ENCODE results near the gene CORO2B. TPM values are rescaled to one million over a fixed set of nuclear protein-coding genes. Genes with fewer than 3 reads are reported as not detected.

Gene CORO2B
- total and polyA plus RNA-seq, 2 of the 4 experiments (the other 2 are of a cell fraction) = 9.3 to 39.3 TPM

DNA sequence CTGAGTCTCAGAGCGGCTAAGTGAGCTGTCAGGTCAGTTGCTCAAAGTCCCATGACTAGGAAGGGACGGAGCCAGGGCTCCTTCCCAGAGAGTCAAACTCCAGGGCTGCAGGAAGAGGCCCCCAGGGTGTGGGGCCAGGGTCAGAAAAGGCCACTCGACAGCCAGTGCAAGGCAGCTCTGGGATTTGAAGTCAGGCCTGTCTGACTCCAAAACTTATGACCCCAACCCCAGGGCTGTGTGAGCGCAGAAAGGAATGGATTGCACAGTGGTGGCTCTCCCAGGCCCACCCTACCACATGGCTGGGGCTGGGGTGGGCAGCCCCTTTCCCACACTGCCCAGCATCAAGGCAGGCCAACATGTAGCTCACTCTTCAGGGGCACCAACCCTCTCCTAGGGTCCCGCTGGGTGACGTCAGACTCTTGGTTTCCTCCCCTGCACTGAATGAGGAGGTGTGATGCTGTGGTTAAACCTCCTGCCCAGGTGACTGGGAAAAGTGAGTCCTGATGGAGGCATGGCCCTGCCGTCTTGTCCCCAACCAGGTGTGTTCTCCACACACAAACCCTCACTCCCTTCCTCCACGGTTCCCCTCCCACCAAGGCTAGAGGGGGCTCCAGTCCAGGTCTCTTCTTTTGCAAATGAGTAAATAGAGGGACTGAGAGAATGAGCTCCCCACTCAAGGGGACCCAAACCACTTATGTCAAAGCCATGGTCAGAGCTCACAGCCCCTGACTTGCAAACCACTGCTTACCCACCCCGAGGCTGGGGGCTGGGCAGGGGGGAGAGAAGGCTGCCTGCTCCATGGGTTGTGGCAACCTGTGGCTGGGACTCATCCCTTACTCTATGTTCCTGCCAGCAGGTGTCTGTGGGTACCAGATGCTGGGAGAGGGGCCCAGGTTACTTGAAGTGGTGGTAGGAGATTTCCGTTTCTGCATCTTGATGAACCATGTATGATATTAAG is 23.8 kb upstream of the CORO2B start:
- in situ Hi-C loops (cut with MboI; ENCODE audit: low sequenced_read_pairs) (loop anchor here (5.0 kb wide), 3 partner anchors 253 to 367 kb away; no protein-coding TSS in a partner anchor), dilution Hi-C loops (cut with HindIII; ENCODE audit: low sequenced_read_pairs, unreplicated experiment) (no loop called here), intact Hi-C loops (cut with micrococcal nuclease) (loop anchor here (1.0 to 5.0 kb wide), 2 partner anchors 303 to 320 kb away; no protein-coding TSS in a partner anchor)
- Histone ChIP-seq H2BK120ac (ENCODE audit: low read depth, low read length) (no peak overlapping the region), H3K36me3 (ENCODE audit: control insufficient read depth, insufficient read depth, low read length) (no peaks in the 10 kb centered on the region), H4K8ac (ENCODE audit: low read depth in 2 of 2, low read length in 2 of 2) (no peak overlapping the region), H3K4me3 (ENCODE audit: insufficient read depth, low read depth, low read length) (no peak overlapping the region), H2AK5ac (ENCODE audit: low read depth, low read length) (0 out of 2 replicates have a peak overlapping the region, but pooled peaks have one; percentile 12), H2AFZ (replicated peaks; ENCODE audit: low read length, poor library complexity) (peak overlapping the region; percentile 23), H3K9me3 (ENCODE audit: control insufficient read depth, insufficient read depth, low read length) (no peaks in the 10 kb centered on the region), H4K91ac (ENCODE audit: insufficient read depth, low read depth, low read length) (no peak overlapping the region), H3K79me1 (ENCODE audit: low read depth in 1 of 2, low read length in 2 of 2) (no peaks in the 10 kb centered on the region), H2AK9ac (replicated peaks; ENCODE audit: low read depth, low read length, poor library complexity) (no peak overlapping the region), H3K4me1 (ENCODE audit: control insufficient read depth, insufficient read depth, low read length) (peaks cover 5% of the 10 kb centered on the region), H2BK15ac (ENCODE audit: low read depth, low read length) (no peak overlapping the region), H3K4ac (ENCODE audit: low read depth, low read length) (no peak overlapping the region; the same call in 1 of the 2 replicates), H3K4me2 (ENCODE audit: low read depth, low read length) (no peak overlapping the region), H4K20me1 (ENCODE audit: insufficient read depth, low read length) (no peaks in the 10 kb centered on the region), H3K27ac (ENCODE audit: insufficient read depth, low read length) (no peak overlapping the region), H3K14ac (replicated peaks; ENCODE audit: low read depth, low read length) (no peak overlapping the region), H3K18ac (ENCODE audit: low read depth, low read length) (no peak overlapping the region), H2BK5ac (ENCODE audit: low read depth, low read length, poor library complexity, severe bottlenecking) (no peak overlapping the region), H3K56ac (ENCODE audit: extremely low read depth, insufficient read depth, low read length) (no peak overlapping the region), H3K9ac (ENCODE audit: low read depth, low read length) (no peak overlapping the region), H3K9me1 (ENCODE audit: insufficient read depth, low read length) (peaks cover 7% of the 10 kb centered on the region), H4K5ac (ENCODE audit: low read depth, low read length) (no peak overlapping the region), H2BK20ac (ENCODE audit: low read depth, low read length) (no peak overlapping the region), H3K23ac (ENCODE audit: low read depth, low read length) (no peak overlapping the region), H3K27me3 (ENCODE audit: control insufficient read depth, insufficient read depth, low read length) (no peaks in the 10 kb centered on the region; the same call in 1 of the 2 replicates)
- DNase-seq (no peak), ATAC-seq (ENCODE audit: low read depth) (no peak)
- WGBS, 2 experiments (ENCODE audit: extremely low coverage in 2 of 2, insufficient read length in 1 of 2) = 80% methylated on average over 2 of the region's 10 CpGs; no CpG with 5 or more reads in 1 of the 2 experiments
- no TSS peak for BruUV-seq (replicated peaks)
- POLR2A ChIA-PET (ENCODE audit: unreplicated experiment) = no interaction called here
- CTCF ChIA-PET = interaction anchor here (0.6 to 1.5 kb wide), 8 partner anchors 76 to 370 kb away, joined by 3 to 6 read pairs (median 3); no protein-coding TSS in a partner anchor
- no peak for TF ChIP-seq POLR2A (IDR thresholded peaks at IDR 0.05; ENCODE audit: low read depth, low read length)
- TF ChIP-seq NFE2L2 (IDR thresholded peaks at IDR 0.05; ENCODE audit: low read depth, low read length) = no peak
- no peak for TF ChIP-seq MAFK (IDR thresholded peaks at IDR 0.05; ENCODE audit: low read depth, low read length)
- no peak for TF ChIP-seq MXI1 (IDR thresholded peaks at IDR 0.05; ENCODE audit: borderline replicate concordance, low read depth, low read length)
- TF ChIP-seq BHLHE40 (IDR thresholded peaks at IDR 0.05; ENCODE audit: low read depth, low read length) = no peak
- no peak for TF ChIP-seq RFX5 (IDR thresholded peaks at IDR 0.05; ENCODE audit: low read depth, low read length)
- TF ChIP-seq RAD21 (IDR thresholded peaks at IDR 0.05; ENCODE audit: low read length) = no peak
- TF ChIP-seq CEBPB (IDR thresholded peaks at IDR 0.05; ENCODE audit: low read depth, low read length) = no peak
- TF ChIP-seq, protein P1, sequence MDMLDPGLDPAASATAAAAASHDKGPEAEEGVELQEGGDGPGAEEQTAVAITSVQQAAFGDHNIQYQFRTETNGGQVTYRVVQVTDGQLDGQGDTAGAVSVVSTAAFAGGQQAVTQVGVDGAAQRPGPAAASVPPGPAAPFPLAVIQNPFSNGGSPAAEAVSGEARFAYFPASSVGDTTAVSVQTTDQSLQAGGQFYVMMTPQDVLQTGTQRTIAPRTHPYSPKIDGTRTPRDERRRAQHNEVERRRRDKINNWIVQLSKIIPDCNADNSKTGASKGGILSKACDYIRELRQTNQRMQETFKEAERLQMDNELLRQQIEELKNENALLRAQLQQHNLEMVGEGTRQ (IDR thresholded peaks at IDR 0.05; ENCODE audit: low read depth, low read length) = no peak
- TF ChIP-seq RCOR1 (IDR thresholded peaks at IDR 0.05; ENCODE audit: insufficient replicate concordance, low read length) = no peak
- TF ChIP-seq MAZ (IDR thresholded peaks at IDR 0.05; ENCODE audit: borderline replicate concordance, low read depth, low read length) = no peak
- TF ChIP-seq, protein P2, sequence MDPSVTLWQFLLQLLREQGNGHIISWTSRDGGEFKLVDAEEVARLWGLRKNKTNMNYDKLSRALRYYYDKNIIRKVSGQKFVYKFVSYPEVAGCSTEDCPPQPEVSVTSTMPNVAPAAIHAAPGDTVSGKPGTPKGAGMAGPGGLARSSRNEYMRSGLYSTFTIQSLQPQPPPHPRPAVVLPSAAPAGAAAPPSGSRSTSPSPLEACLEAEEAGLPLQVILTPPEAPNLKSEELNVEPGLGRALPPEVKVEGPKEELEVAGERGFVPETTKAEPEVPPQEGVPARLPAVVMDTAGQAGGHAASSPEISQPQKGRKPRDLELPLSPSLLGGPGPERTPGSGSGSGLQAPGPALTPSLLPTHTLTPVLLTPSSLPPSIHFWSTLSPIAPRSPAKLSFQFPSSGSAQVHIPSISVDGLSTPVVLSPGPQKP (IDR thresholded peaks at IDR 0.05; ENCODE audit: borderline replicate concordance, low read depth, low read length) = no peak
- TF ChIP-seq, protein P3, sequence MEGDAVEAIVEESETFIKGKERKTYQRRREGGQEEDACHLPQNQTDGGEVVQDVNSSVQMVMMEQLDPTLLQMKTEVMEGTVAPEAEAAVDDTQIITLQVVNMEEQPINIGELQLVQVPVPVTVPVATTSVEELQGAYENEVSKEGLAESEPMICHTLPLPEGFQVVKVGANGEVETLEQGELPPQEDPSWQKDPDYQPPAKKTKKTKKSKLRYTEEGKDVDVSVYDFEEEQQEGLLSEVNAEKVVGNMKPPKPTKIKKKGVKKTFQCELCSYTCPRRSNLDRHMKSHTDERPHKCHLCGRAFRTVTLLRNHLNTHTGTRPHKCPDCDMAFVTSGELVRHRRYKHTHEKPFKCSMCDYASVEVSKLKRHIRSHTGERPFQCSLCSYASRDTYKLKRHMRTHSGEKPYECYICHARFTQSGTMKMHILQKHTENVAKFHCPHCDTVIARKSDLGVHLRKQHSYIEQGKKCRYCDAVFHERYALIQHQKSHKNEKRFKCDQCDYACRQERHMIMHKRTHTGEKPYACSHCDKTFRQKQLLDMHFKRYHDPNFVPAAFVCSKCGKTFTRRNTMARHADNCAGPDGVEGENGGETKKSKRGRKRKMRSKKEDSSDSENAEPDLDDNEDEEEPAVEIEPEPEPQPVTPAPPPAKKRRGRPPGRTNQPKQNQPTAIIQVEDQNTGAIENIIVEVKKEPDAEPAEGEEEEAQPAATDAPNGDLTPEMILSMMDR (conservative IDR thresholded peaks at IDR 0.05; ENCODE audit: low read depth, low read length) = no peak
